Breast epithelium (tissue), 3 donors: ENCODE measurements around the gene LCN2.

Source experiments
- POLR2A ChIP-seq: fragments of 450-650 bp; IDR thresholded peaks from one replicate; pipeline ENCODE4 v1.6.1; 2016; ENCODE audit warnings: antibody characterized with exemption, mild to moderate bottlenecking, moderate library complexity
- POLR2AphosphoS5 ChIP-seq, 3 donors: sonication (generic); formaldehyde crosslinking; IDR thresholded peaks; one replicate each; pipeline ENCODE4 v1.6.1; 2017; ENCODE audit warnings: antibody characterized with exemption in 3 of 3
- TF ChIP-seq, protein P1 (sequence below), 3 donors: fragments of 450-650 bp; IDR thresholded peaks; one replicate each; pipeline ENCODE4 v1.5.1; 2016 to 2017; ENCODE audit warnings: antibody characterized with exemption in 3 of 3, mild to moderate bottlenecking in 3 of 3, moderate library complexity in 3 of 3

DNA sequence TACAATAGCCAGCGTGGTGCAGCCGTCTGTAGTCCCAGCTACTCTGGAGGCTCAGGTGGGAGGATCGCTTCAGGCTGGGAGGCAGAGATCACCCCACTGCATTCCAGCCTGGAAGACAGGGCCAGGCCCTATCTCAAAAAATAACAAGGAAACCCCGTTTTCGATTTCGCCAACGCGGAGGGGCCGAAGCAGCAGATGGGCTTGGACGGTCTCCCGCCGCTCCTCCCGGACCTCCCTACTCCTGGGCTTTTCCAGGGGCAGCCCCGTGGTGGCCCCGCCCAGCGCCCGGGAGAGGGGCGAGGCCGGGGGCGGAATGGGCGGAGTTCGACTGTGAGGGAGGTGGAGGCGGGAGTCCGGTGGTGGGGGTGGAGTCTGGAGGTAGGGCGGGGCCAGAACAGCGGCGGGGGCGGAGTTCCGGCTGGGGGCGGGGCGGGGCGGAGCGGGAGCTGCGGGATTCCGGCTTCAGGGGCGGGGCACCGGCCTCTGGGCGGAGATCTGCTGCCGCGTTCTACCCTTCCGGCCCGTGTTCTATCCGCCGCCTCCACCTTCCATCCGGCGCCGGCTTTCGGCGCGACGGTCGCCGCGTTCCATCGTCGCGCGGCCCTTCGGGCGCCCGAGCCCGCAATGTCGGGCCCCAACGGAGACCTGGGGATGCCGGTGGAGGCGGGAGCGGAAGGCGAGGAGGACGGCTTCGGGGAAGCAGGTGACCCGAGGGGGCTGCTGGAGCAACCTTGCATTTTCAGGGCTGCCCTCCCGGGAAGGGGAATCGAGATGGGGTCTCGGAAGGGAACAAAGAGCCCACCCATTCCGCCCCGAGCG is 10.7 kb downstream of the LCN2 start, which contains the start of gene BBLN:
- TF ChIP-seq, protein P1, sequence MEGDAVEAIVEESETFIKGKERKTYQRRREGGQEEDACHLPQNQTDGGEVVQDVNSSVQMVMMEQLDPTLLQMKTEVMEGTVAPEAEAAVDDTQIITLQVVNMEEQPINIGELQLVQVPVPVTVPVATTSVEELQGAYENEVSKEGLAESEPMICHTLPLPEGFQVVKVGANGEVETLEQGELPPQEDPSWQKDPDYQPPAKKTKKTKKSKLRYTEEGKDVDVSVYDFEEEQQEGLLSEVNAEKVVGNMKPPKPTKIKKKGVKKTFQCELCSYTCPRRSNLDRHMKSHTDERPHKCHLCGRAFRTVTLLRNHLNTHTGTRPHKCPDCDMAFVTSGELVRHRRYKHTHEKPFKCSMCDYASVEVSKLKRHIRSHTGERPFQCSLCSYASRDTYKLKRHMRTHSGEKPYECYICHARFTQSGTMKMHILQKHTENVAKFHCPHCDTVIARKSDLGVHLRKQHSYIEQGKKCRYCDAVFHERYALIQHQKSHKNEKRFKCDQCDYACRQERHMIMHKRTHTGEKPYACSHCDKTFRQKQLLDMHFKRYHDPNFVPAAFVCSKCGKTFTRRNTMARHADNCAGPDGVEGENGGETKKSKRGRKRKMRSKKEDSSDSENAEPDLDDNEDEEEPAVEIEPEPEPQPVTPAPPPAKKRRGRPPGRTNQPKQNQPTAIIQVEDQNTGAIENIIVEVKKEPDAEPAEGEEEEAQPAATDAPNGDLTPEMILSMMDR (IDR thresholded peaks at IDR 0.05): no peak
- TF ChIP-seq POLR2AphosphoS5 (IDR thresholded peaks at IDR 0.05) (peak; percentile 8 to 79 (median 42)), POLR2A (peak; percentile 60)
